ENCODE measurements around the gene FBN1. TPM values are rescaled to one million over a fixed set of nuclear protein-coding genes. Genes with fewer than 3 reads are reported as not detected.

Gene FBN1
- total RNA-seq, 1 experiment from 2014 or later, result 6.7 TPM

DNA sequence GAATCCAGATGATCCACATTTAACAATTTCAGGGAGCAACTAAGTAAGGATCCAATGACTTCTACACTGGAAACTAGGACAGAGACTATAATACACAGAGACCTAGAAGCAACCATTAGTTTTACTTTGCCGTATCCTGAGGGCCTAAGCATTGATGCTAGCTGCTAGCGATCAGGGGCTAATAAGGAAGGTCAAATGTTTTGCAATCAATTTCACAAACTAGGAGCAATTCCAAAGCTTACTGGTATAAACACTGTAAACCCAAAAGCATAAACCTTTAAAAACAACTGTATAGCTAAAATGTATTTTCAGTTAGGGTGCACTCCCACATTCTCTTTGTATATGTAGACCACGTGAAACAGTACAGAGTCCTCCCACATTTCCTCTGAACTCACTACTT lies 31.5 kb downstream of the FBN1 start:
- H3K9ac ChIP-seq (ENCODE audit: low read length), result no peak overlapping the region
- H3K79me2 ChIP-seq (ENCODE audit: low read length), result no peaks in the 10 kb centered on the region
- ChIA-PET CTCF (no interaction called here), POLR2A (ENCODE audit: unreplicated experiment) (no interaction called here)
- no peak for TF ChIP-seq EZH2phosphoT487 (IDR thresholded peaks at IDR 0.05; ENCODE audit: borderline replicate concordance, low read length)
- no peak for TF ChIP-seq CTCF (conservative IDR thresholded peaks at IDR 0.05; ENCODE audit: low read depth, low read length)
- TF ChIP-seq EZH2 (IDR thresholded peaks at IDR 0.05; ENCODE audit: low read length, unreplicated experiment), result no peak
- H3K9me2 ChIP-seq (replicated peaks; ENCODE audit: low read length), result no peaks in the 10 kb centered on the region
- no peak overlapping the region for H3K4me2 ChIP-seq (ENCODE audit: low read length)
- H4K20me1 ChIP-seq (ENCODE audit: low read length), result no peaks in the 10 kb centered on the region
- DNase-seq (no peak), ATAC-seq (no peak)
- no peaks in the 10 kb centered on the region for H3K36me3 ChIP-seq (ENCODE audit: low read depth, low read length)
- intact Hi-C loops (cut with micrococcal nuclease), result no loop called here
- BruUV-seq (replicated peaks), result no TSS peak
- H3F3A ChIP-seq (ENCODE audit: low read length, unreplicated experiment), result no peaks in the 10 kb centered on the region
- H3K27ac ChIP-seq (ENCODE audit: low read length), result no peak overlapping the region
- no peak overlapping the region for H2AFZ ChIP-seq (ENCODE audit: low read length)
- no peak overlapping the region for H3K4me3 ChIP-seq (ENCODE audit: low read length)
- no peaks in the 10 kb centered on the region for H3K9me3 ChIP-seq (ENCODE audit: low read length)
- no peaks in the 10 kb centered on the region for H3K4me1 ChIP-seq (ENCODE audit: insufficient read depth, low read length)
- H3K27me3 ChIP-seq (ENCODE audit: low read length), result no peaks in the 10 kb centered on the region

DNA sequence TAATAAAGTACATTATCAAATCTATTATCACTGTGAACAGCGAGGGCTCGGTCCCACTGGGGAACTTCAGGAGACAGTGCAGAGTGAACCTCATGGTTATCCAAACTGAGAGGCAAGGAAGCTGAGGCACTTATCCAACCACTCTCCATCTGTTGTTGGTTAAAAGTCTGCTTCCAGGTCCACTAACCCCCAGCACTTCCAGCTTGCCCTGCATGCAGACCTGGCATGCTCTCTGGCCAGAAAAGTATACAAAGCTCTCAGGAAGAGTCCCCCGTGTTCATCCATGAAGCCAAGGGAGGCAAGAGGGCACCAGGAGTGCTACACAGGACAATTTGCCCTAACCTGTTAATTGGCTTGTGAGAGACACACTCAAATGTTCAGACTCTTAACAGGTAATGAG lies 36.0 kb downstream of the FBN1 start:
- Histone ChIP-seq H3K9ac (ENCODE audit: low read length) (no peak overlapping the region), H3K4me1 (ENCODE audit: insufficient read depth, low read length) (no peaks in the 10 kb centered on the region), H3K79me2 (ENCODE audit: low read length) (no peaks in the 10 kb centered on the region), H2AFZ (ENCODE audit: low read length) (no peak overlapping the region), H3K9me2 (replicated peaks; ENCODE audit: low read length) (no peaks in the 10 kb centered on the region), H3K4me3 (ENCODE audit: low read length) (no peak overlapping the region), H3F3A (ENCODE audit: low read length, unreplicated experiment) (no peaks in the 10 kb centered on the region), H3K27ac (ENCODE audit: low read length) (no peak overlapping the region), H3K36me3 (ENCODE audit: low read depth, low read length) (no peaks in the 10 kb centered on the region), H4K20me1 (ENCODE audit: low read length) (no peaks in the 10 kb centered on the region), H3K27me3 (ENCODE audit: low read length) (no peaks in the 10 kb centered on the region), H3K9me3 (ENCODE audit: low read length) (no peaks in the 10 kb centered on the region), H3K4me2 (ENCODE audit: low read length) (no peak overlapping the region)
- no TSS peak for BruUV-seq (replicated peaks)
- intact Hi-C loops (cut with micrococcal nuclease), result no loop called here
- POLR2A ChIA-PET (ENCODE audit: unreplicated experiment), result no interaction called here
- no peak for ATAC-seq
- DNase-seq, result no peak
- CTCF ChIA-PET, result no interaction called here
- no peak for TF ChIP-seq EZH2phosphoT487 (IDR thresholded peaks at IDR 0.05; ENCODE audit: borderline replicate concordance, low read length)
- no peak for TF ChIP-seq CTCF (conservative IDR thresholded peaks at IDR 0.05; ENCODE audit: low read depth, low read length)
- TF ChIP-seq EZH2 (IDR thresholded peaks at IDR 0.05; ENCODE audit: low read length, unreplicated experiment), result no peak

DNA sequence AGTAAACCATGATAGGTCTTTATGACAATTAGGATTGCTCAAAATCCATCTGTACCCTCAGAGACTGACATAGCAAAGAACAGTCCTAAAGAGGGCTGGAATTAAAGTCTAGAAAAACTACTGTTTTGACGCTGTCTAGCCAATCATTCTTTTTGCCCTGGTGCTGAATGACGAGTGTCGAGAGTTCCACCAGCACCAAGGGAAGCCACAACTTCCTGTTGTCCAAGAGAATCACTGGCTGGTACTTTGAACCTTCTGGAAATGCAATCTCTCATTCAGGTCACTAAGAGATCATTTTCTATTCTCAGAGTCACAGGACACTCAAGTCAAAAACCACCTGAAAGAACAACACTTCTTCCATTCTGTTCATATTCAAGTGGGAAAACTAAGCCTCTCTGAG lies 37.7 kb downstream of the FBN1 start:
- ChIA-PET POLR2A (ENCODE audit: unreplicated experiment) (no interaction called here), CTCF (no interaction called here)
- Histone ChIP-seq H2AFZ (ENCODE audit: low read length) (no peak overlapping the region), H3K4me1 (ENCODE audit: insufficient read depth, low read length) (peaks cover 2% of the 10 kb centered on the region), H3K4me3 (ENCODE audit: low read length) (no peak overlapping the region), H3K27me3 (ENCODE audit: low read length) (no peaks in the 10 kb centered on the region), H3F3A (ENCODE audit: low read length, unreplicated experiment) (no peaks in the 10 kb centered on the region), H3K79me2 (ENCODE audit: low read length) (no peaks in the 10 kb centered on the region), H3K9ac (ENCODE audit: low read length) (no peak overlapping the region), H3K36me3 (ENCODE audit: low read depth, low read length) (no peaks in the 10 kb centered on the region), H3K9me2 (replicated peaks; ENCODE audit: low read length) (no peaks in the 10 kb centered on the region), H3K4me2 (ENCODE audit: low read length) (no peak overlapping the region), H3K27ac (ENCODE audit: low read length) (no peak overlapping the region), H3K9me3 (ENCODE audit: low read length) (no peaks in the 10 kb centered on the region), H4K20me1 (ENCODE audit: low read length) (no peaks in the 10 kb centered on the region)
- ATAC-seq, result no peak
- TF ChIP-seq CTCF (conservative IDR thresholded peaks at IDR 0.05; ENCODE audit: low read depth, low read length) (no peak), EZH2phosphoT487 (IDR thresholded peaks at IDR 0.05; ENCODE audit: borderline replicate concordance, low read length) (no peak), EZH2 (IDR thresholded peaks at IDR 0.05; ENCODE audit: low read length, unreplicated experiment) (no peak)
- no TSS peak for BruUV-seq (replicated peaks)
- DNase-seq, result no peak
- intact Hi-C loops (cut with micrococcal nuclease), result no loop called here
